Mammary epithelial cell (primary cell): Measurements from ENCODE around the gene CNTN1.

ENCODE experiments used
- EZH2 ChIP-seq: IDR thresholded peaks from 2 replicates; pipeline ENCODE4 v1.6.1; 2012; ENCODE audit warnings: low read length, inconsistent platforms, borderline replicate concordance
- TF ChIP-seq, protein P1 (sequence below), 2 donors: IDR thresholded peaks in 1 of 2; conservative IDR thresholded peaks in 1 of 2; 2 replicates each; pipeline ENCODE4 v1.5.1; 2011 to 2012; ENCODE audit warnings: inconsistent platforms in 2 of 2, low read length in 2 of 2, mild to moderate bottlenecking in 2 of 2, control low read depth in 1 of 2, low read depth in 1 of 2; ENCODE audit not compliant: insufficient read depth in 1 of 2; ENCODE audit errors: extremely low read depth in 1 of 2

GRCh38 chr12:40646456-40646855, 45.8 kb upstream of the CNTN1 start:
- TF ChIP-seq, protein P1, sequence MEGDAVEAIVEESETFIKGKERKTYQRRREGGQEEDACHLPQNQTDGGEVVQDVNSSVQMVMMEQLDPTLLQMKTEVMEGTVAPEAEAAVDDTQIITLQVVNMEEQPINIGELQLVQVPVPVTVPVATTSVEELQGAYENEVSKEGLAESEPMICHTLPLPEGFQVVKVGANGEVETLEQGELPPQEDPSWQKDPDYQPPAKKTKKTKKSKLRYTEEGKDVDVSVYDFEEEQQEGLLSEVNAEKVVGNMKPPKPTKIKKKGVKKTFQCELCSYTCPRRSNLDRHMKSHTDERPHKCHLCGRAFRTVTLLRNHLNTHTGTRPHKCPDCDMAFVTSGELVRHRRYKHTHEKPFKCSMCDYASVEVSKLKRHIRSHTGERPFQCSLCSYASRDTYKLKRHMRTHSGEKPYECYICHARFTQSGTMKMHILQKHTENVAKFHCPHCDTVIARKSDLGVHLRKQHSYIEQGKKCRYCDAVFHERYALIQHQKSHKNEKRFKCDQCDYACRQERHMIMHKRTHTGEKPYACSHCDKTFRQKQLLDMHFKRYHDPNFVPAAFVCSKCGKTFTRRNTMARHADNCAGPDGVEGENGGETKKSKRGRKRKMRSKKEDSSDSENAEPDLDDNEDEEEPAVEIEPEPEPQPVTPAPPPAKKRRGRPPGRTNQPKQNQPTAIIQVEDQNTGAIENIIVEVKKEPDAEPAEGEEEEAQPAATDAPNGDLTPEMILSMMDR (conservative IDR thresholded peaks at IDR 0.05 in 1 of 2, IDR thresholded peaks at IDR 0.05 in 1 of 2; ENCODE audit: extremely low read depth in 1 of 2, insufficient read depth in 1 of 2, low read depth in 1 of 2, low read length in 2 of 2), result no peak
- no peak for TF ChIP-seq EZH2
